IPS-15b (cell line): ENCODE results near the gene MBD3.

Source experiments
- H3K27me3 ChIP-seq: one replicate; pipeline ENCODE4 v1.6.1; 2013; ENCODE audit warnings: low read length; ENCODE audit not compliant: control insufficient read depth, insufficient read depth
- H3K36me3 ChIP-seq: one replicate; pipeline ENCODE4 v1.6.1; 2013; ENCODE audit warnings: low read length; ENCODE audit not compliant: control insufficient read depth, insufficient read depth
- H3K4me1 ChIP-seq: one replicate; pipeline ENCODE4 v1.6.1; 2013; ENCODE audit warnings: mild to moderate bottlenecking, low read length; ENCODE audit not compliant: control insufficient read depth, insufficient read depth
- H3K4me3 ChIP-seq: one replicate; pipeline ENCODE4 v1.5.1; 2013; ENCODE audit warnings: low read depth, low read length
- H3K9ac ChIP-seq: one replicate; pipeline ENCODE4 v1.6.1; 2013; ENCODE audit warnings: low read depth, mild to moderate bottlenecking, low read length
- H3K9me3 ChIP-seq: one replicate; pipeline ENCODE4 v1.6.1; 2013; ENCODE audit warnings: mild to moderate bottlenecking, low read length; ENCODE audit not compliant: control insufficient read depth, insufficient read depth

MBD3 gene

DNA sequence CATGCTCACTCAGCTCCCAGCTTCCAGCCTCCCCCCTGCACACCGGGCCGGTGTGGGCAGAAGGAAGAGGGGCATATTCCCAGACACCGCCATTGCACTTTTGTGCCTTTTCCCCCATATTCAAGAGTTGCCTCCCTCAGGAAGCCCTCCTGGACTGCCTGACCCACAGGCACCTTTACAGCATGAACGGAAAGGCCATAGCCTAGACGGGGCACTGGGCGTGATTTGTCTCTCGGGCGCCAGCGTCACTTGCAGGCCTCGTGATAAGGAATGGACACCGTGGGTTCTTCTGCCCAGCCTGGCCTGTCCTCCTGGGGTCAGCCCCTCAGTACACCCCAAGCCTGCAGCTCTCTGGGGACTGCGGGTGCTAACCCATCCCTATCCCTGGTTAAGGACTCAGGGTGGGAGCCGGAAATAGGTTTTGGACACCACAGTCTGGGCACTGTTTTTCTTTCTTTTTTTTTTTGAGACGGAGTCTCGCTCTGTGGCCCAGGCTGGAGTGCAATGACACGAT lies 13.5 kb upstream of the MBD3 start:
- H3K4me1 ChIP-seq: peaks cover 4% of the 10 kb centered on the region
- H3K36me3 ChIP-seq: peaks cover 12% of the 10 kb centered on the region
- H3K27me3 ChIP-seq: no peaks in the 10 kb centered on the region
- peak overlapping the region; percentile 84 for H3K4me3 ChIP-seq
- H3K9ac ChIP-seq: peak overlapping the region; percentile 57
- no peaks in the 10 kb centered on the region for H3K9me3 ChIP-seq

DNA sequence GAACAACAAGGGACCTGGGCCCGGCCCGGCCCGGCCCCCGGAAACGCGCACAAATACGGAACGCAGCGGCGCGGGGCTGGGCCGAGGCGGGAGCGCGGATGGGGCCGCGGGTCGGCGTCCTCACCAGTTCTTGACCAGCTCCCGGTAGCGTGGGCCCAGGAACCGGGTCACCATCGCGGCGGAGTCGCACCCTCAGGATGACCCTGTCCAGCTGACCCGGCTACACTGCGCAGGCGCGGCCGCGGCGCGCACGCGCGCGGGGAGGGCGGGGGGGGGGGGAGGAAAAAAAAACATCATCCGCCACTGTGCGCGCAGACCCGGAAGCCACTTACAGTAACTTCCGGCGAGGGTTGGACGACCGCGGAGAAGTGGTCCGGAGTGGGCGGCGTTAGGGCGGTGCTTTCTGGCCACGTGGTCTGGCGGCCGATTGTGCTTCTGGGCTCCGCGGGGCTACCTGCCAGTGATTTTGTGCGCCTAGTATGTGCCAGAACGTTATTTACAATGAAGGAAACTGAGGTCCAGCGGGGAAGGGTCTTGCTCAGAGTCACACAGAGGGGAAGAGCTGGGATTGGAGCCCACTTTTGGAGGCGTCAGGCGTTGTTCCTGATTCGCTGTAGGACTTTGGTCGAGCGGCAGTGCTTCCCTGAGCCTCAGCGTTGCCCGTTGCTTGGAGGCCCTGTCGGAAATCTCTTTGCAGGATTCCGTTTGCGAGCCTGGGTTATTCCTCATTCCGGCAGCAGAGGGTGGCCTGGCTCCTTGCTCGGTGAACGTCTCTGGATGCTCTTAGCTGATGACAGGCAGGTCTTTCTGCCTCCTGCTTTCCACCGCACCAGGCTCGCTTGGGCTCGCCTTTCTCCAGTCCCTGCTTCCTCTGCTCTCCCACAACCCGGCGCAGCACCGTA lies 12.8 kb upstream of the MBD3 start, which contains the start of gene UQCR11:
TSS of gene UQCR11 (minus strand) at position 227 of the 902 bp plus-strand sequence. CDS start at position 174, 53 bp downstream.
- peaks cover 11% of the 10 kb centered on the region for H3K36me3 ChIP-seq
- peak within 1 kb of the TSS; percentile 79 for H3K9ac ChIP-seq
- peak within 1 kb of the TSS; percentile 84 for H3K4me3 ChIP-seq
- no peaks in the 10 kb centered on the region for H3K9me3 ChIP-seq
- H3K27me3 ChIP-seq: no peaks in the 10 kb centered on the region
- H3K4me1 ChIP-seq: peaks cover 4% of the 10 kb centered on the region

DNA sequence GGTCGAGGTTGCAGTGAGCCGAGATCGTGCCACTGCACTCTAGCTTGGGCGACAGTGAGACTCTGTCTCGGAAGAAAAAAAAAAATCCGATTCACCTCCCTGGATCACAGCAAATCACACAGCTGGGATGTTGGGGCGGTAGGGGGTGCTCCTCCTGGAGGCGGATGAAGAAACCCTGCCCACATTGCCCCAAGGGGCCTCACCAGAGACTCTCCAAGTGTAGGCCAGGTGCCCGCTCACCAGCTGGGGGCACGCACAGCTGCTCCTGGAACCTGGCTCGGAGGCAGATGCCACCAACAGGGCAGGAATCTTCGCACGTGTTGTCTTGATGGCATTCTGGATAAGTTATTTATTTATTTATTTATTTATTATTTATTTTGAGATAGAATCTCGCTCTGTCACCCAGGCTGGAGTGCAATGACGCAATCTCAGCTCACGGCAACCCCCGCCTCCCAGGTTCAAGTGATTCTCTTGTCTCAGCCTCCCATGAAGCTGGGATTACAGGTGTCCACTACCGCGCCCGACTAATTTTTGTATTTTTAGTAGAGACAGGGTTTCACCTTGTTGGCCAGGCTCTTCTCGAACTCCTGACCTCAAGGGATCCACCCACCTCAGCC lies 9.5 kb upstream of the MBD3 start:
- Histone ChIP-seq H3K4me3 (no peak overlapping the region), H3K27me3 (no peaks in the 10 kb centered on the region), H3K36me3 (peaks cover 24% of the 10 kb centered on the region)

DNA sequence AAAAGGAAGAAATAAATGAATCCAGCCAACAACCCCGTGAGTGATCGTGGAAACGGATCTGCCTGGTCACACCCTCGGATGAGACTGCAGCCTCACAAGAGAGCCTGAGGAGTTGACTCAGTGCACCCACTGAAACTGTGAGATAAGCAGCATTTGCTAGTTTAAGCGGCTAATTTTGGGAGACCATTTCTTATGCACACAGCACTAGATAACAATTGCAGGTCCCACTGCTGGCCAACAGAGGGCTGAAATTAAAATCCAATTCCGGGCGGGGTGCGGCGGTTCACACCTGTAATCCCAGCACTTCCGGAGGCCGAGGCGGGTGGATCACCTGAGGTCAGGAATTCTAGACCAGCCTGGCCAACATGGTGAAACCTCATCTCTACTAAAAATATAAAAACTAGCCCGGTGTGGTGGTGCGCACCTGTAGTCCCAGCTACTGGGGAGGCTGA lies 9.0 kb upstream of the MBD3 start:
- H3K9ac ChIP-seq: no peak overlapping the region
- H3K9me3 ChIP-seq: no peaks in the 10 kb centered on the region
- H3K36me3 ChIP-seq: peaks cover 29% of the 10 kb centered on the region
- H3K4me3 ChIP-seq: no peak overlapping the region
- peaks cover 4% of the 10 kb centered on the region for H3K4me1 ChIP-seq
- no peaks in the 10 kb centered on the region for H3K27me3 ChIP-seq

More for the DNA sequence above, 9.5 kb upstream of the MBD3 start:
- H3K9me3 ChIP-seq: no peaks in the 10 kb centered on the region
- no peak overlapping the region for H3K9ac ChIP-seq
- H3K4me1 ChIP-seq: peaks cover 4% of the 10 kb centered on the region

DNA sequence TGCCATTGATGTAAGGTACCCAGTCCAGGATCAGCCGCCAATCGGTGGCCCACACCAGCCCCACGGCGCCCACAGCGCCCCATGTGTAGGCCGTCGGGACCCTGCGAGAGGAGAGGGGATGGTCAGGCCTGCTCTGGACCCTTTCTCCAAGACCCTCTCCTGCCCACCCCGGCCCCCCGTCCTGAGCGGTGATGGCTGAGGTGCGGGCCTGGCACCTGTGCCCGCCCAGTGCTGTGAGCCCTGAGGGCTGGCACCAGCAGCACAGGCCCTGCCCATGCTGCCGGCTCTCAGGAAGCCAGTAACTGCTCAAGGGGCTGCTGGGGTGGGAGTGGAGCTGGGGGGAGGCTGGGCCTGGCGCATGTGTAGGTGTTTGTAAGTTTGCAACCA lies 6.8 kb upstream of the MBD3 start:
- Histone ChIP-seq H3K4me3 (no peak overlapping the region), H3K9ac (no peak overlapping the region), H3K9me3 (no peaks in the 10 kb centered on the region), H3K4me1 (no peaks in the 10 kb centered on the region), H3K27me3 (no peaks in the 10 kb centered on the region), H3K36me3 (peaks cover 32% of the 10 kb centered on the region)

DNA sequence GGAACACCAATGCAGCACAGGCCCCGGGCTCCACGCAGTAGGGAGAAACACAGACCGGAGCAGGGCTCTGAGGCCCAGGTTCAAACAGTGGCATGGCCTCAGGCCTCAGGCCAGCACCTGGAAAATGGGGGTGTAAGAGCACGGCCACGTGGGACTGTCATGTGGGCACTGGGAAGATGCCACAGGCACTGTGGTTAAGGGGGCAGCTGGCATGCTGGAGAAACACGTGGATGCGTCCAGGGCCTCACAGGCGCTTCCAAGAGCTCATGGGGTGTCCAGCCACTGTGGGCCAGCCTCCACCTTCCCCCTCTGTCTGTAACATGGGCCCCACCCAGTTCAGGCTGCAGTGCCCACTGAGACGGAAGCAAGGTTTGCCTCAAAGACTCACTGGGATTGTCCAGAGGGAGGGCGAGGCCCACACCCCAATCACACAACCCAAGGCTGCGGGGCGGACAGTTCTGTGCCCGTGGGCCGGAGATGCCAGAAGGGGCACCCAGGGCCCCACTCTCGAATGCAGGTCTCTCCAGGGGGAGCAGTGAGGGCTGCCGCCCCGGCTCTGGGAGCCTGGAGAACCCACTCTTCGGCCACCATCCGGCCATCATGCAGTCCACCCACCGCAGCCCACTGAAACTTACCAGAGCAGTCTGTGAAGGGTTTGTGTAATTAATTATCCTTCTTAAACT lies 6.3 kb upstream of the MBD3 start:
- no peaks in the 10 kb centered on the region for H3K4me1 ChIP-seq
- peaks cover 32% of the 10 kb centered on the region for H3K36me3 ChIP-seq
- H3K4me3 ChIP-seq: no peak overlapping the region
- H3K9ac ChIP-seq: no peak overlapping the region
- H3K27me3 ChIP-seq: no peaks in the 10 kb centered on the region
- H3K9me3 ChIP-seq: no peaks in the 10 kb centered on the region

DNA sequence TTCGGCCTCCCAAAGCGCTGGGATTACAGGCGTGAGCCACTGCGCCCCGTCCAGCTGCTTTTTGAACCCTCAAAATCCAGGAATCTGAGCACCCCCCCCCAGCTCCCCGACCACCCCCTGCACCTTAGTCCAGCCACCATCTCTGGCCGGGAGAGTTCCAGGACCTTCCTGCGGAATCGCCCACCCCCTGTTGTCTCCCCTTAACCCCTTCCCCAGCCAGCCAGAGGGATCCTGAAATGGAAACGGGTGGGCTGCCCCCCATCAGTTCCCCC lies 772 bp upstream of the MBD3 start:
- Histone ChIP-seq H3K4me3 (peak overlapping the region; percentile 68), H3K9ac (peak overlapping the region; percentile 65), H3K36me3 (peaks cover 25% of the 10 kb centered on the region), H3K4me1 (peaks cover 4% of the 10 kb centered on the region), H3K9me3 (no peaks in the 10 kb centered on the region), H3K27me3 (no peaks in the 10 kb centered on the region)

DNA sequence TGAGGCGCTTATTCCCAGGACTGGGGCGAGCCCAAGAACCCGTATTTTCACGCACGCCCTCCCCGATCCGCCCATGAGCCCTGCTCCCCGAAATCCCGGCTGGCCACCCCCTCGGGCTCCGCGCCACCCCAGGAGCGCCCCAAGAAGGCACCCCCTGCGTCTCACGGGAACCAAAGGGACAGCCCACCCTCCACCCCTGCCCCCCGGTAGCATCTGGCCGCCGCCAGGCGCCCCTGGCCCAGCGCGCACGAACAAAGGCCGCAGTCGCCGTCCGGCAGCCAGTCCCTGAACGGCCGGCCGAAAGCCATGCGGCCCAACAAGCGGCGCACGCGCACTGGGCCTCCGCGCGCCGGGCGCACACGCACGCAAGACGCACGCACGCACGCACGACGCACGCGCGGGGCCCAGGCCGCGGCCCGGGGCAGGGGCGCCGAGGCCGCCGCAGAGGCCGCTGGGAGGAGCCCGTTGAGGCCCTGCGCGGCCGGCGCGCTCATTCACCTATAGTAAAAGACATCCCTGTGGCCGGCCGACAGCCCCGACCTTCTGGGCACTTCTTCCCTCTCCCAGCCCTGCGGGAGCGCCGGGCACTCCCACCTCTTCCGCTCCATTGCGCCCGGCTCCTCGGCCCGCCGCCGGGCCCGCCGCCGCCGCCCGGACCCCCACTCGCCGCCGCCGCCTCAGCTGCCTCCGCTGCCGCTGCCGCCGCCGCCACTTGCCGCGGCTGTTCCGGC lies 476 bp downstream of the MBD3 start:
- H3K36me3 ChIP-seq: peaks cover 13% of the 10 kb centered on the region
- H3K4me1 ChIP-seq: peaks cover 4% of the 10 kb centered on the region
- H3K27me3 ChIP-seq: no peaks in the 10 kb centered on the region
- H3K9me3 ChIP-seq: no peaks in the 10 kb centered on the region
- H3K9ac ChIP-seq: peak overlapping the region; percentile 99
- peak overlapping the region; percentile 88 for H3K4me3 ChIP-seq

DNA sequence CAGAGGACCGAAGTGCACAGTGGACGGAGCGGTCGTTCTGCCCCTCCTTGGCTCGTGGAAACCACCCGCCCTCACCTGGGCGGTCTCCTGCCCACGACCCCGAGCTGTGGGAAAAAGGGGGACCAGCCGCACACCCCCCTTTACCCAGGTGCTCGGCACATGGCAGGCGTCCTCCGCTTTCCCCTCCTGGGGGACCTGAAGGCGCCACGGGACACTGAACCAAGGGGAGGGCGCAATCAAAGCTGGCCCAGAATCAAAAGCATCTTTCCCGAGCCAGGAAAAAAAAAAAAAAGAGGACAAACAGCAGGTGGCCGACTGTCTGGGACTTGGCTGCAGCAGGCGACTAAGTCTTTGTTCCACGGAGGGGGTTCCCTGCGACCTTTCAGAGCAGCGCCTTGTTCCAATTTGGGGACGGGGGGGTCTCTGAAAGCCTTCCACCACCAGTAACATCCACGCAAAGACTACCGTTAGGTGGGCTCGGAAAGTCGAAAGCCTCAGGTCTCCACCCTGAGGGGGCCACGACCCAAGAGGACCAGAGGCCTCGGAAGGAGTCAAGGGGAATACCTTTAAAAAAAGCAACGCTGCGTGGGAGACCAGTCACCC lies 1.1 kb downstream of the MBD3 start:
- Histone ChIP-seq H3K9me3 (no peaks in the 10 kb centered on the region), H3K9ac (peak overlapping the region; percentile 99), H3K4me1 (peaks cover 4% of the 10 kb centered on the region), H3K36me3 (peaks cover 7% of the 10 kb centered on the region), H3K4me3 (peak overlapping the region; percentile 88), H3K27me3 (no peaks in the 10 kb centered on the region)

DNA sequence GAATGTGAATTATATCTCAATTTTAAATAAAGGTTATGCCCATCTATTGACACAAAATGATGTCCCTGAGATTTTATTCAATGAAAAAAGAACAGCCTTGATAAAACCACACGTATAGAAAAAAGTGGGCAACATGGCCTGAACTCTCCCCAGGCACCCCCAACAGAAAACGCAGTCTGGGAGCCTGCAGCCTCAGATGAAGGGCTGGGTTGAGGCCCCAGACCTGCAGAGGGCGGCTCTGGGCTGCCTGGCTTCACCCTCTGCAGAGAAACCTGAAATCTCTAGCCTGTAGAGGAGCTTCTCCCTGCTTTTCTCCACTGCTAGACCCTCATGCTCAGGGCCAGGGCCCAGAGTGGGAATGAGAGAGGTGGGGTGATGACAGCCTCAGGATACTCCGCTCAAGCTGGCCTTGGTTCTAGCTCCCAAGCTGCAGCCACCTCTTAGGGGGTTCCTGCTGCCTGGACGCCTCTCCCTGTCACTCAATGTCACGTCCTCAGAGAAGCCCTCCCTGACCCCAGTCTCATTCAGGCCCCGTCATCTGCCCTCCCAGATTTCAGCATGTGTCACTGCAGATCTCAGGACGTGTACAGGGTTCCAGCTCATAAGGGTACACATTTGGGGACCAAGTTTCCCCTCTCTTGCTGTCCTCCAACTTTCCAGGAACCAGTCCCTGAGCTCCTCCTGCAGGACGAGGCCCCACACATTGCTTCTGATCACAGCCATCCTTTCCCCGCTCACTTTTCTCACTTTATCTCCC lies 1.8 kb downstream of the MBD3 start:
- Histone ChIP-seq H3K9ac (peak overlapping the region; percentile 99), H3K4me1 (peaks cover 4% of the 10 kb centered on the region), H3K9me3 (no peaks in the 10 kb centered on the region), H3K27me3 (no peaks in the 10 kb centered on the region), H3K4me3 (peak overlapping the region; percentile 88), H3K36me3 (peaks cover 10% of the 10 kb centered on the region)
